ENCODE data around the gene SH2B3. TPM values are rescaled to one million over a fixed set of nuclear protein-coding genes. Genes with fewer than 3 reads are reported as not detected.

The SH2B3 gene
- total and polyA plus RNA-seq, 10 donors = 11.5 to 105 (median 81.9) TPM

GRCh38 chr12:111445726-111446581, 40.2 kb downstream of the SH2B3 start:
- H3K4me3 ChIP-seq = peak overlapping the region in 1 of 8 donors; percentile 39
- TF ChIP-seq POLR2A (IDR thresholded peaks at IDR 0.05) (no peak), CTCF (IDR thresholded peaks at IDR 0.05 in 8 of 11, conservative IDR thresholded peaks at IDR 0.05 in 3 of 11) (no peak), POLR2AphosphoS5 (IDR thresholded peaks at IDR 0.05) (peak; percentile 56 to 95 (median 92))
- intact Hi-C loops (cut with DNase I; ENCODE audit: low total_unique reads) = loop anchor here (2.0 kb wide), 1 partner anchor 49 kb away; no protein-coding TSS in a partner anchor

GRCh38 chr12:111446631-111447570, 41.2 kb downstream of the SH2B3 start:
- 73 to 90% (median 78%) methylated on average over 12 to 20 of the region's 20 CpGs for WGBS, 5 donors
- DNase-seq = no peak
- Histone ChIP-seq H3K4me3 (no peak overlapping the region), H3K9me3 (no peaks in the 10 kb centered on the region), H3K27me3 (replicated peaks in 1 of 7) (no peaks in the 10 kb centered on the region), H3K36me3 (peaks cover 8 to 81% (median 49%) of the 10 kb centered on the region in 6 donors), H3K4me1 (peaks cover 74 to 100% (median 99%) of the 10 kb centered on the region in 6 donors), H3K27ac (peak overlapping the region; percentile 74 to 95 (median 84))
- no peak for TF ChIP-seq CTCF (IDR thresholded peaks at IDR 0.05 in 8 of 11, conservative IDR thresholded peaks at IDR 0.05 in 3 of 11)
- TF ChIP-seq POLR2A (IDR thresholded peaks at IDR 0.05) = no peak
- peak in 1 of 3 donors; percentile 17 for TF ChIP-seq POLR2AphosphoS5 (IDR thresholded peaks at IDR 0.05)
- intact Hi-C loops (cut with DNase I; ENCODE audit: low total_unique reads) = loop anchor here (2.0 kb wide), 1 partner anchor 50 kb away; no protein-coding TSS in a partner anchor

More at GRCh38 chr12:111445726-111446581, 40.2 kb downstream of the SH2B3 start:
- DNase-seq = no peak
- H3K27ac ChIP-seq = peak overlapping the region; percentile 74 to 95 (median 84)
- H3K36me3 ChIP-seq = peaks cover 8 to 76% (median 46%) of the 10 kb centered on the region in 6 donors
- 27 to 39% (median 36%) methylated on average over 5 to 6 of the region's 6 CpGs for WGBS, 5 donors
- no peaks in the 10 kb centered on the region for H3K9me3 ChIP-seq
- peaks cover 78 to 100% (median 100%) of the 10 kb centered on the region in 6 donors for H3K4me1 ChIP-seq
- H3K27me3 ChIP-seq (replicated peaks in 1 of 7) = no peaks in the 10 kb centered on the region

GRCh38 chr12:111447571-111448265, 42.0 kb downstream of the SH2B3 start:
- Histone ChIP-seq H3K27ac (peak overlapping the region in 7 of 8 donors; percentile 49 to 95 (median 91)), H3K4me3 (no peak overlapping the region), H3K4me1 (peaks cover 66 to 98% (median 93%) of the 10 kb centered on the region in 6 donors), H3K9me3 (no peaks in the 10 kb centered on the region), H3K27me3 (replicated peaks in 1 of 7) (no peaks in the 10 kb centered on the region), H3K36me3 (peaks cover 8 to 81% (median 51%) of the 10 kb centered on the region in 6 donors)
- no peak for DNase-seq
- 79 to 87% (median 83%) methylated on average over 26 to 28 of the region's 28 CpGs for WGBS, 5 donors
- intact Hi-C loops (cut with DNase I; ENCODE audit: low total_unique reads) = loop anchor here (2.0 kb wide), 1 partner anchor 51 kb away; no protein-coding TSS in a partner anchor
- TF ChIP-seq POLR2AphosphoS5 (IDR thresholded peaks at IDR 0.05) = peak; percentile 27 to 77 (median 48)
- TF ChIP-seq POLR2A (IDR thresholded peaks at IDR 0.05) = no peak
- no peak for TF ChIP-seq CTCF (IDR thresholded peaks at IDR 0.05 in 8 of 11, conservative IDR thresholded peaks at IDR 0.05 in 3 of 11)
